Activated CD8-positive, alpha-beta memory T cell treated with anti-CD3 and anti-CD28 coated beads, Interleukin-2, amount 50 U/mL, for 48 hours (primary cell): ENCODE data around the gene EXOSC9.

Experiments used
- DNase-seq: peaks from one replicate; pipeline ENCODE4 v3.0.0-alpha.2; 2020

EXOSC9 gene

GRCh38 chr4:121827853-121828252 is 26.7 kb downstream of the EXOSC9 start:
- DNase-seq, result no peak

DNA sequence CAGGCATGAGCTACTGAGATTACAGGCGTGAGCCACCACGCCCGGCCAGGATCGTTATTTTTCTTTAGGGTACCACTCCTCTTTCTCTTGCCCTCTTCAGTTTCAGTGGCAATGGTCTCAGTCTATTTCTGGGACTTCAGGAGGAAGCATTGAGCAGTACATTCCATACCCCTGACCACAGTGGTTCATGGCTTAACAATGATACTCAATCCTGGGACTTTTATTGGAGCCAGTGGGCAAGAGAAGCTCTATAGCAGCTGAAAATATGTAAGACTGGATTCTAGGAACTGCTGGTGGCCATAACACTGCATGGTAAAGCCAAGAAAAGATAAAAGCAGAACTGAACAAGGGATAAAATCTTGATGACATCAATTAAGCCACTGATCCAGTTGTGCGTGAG is 28.4 kb downstream of the EXOSC9 start:
- DNase-seq, result no peak

DNA sequence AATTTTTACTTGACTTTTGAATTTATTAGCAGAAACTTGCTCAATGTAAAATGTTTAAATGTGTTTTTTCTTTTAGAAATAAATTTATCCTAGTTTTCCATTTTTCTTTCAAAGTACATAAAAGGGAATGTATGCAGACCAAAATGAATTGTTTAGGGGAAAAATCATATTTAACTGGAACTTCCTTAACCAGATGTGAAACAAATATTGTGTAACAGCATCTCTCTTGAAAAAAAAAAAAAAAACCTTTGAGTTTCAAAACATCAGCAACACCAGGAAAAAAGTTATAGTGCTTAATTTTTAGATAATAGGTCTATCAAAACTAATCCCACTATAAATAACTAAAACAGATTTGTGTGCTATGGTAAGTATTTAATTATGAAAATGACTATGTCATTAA is 37.0 kb downstream of the EXOSC9 start:
- DNase-seq, result no peak

DNA sequence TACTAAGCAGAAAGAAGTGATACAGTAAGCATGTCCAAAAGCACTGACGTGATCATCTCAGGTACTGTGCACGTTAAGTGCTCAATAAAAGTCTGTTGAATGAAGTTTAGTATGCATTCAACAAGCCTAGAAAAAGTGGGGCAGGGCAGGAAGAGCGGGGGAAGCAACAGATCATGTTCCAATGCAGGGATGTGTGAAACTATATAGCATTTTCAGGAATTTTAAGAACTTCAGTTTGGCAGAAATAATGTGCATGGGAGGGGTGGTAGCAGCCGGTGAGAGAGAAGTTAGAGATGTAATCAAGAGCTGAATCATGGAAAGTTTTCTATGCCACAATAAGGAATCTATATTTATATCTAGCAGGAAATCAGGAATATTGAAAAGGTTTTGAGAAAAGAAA is 41.7 kb downstream of the EXOSC9 start:
- no peak for DNase-seq

DNA sequence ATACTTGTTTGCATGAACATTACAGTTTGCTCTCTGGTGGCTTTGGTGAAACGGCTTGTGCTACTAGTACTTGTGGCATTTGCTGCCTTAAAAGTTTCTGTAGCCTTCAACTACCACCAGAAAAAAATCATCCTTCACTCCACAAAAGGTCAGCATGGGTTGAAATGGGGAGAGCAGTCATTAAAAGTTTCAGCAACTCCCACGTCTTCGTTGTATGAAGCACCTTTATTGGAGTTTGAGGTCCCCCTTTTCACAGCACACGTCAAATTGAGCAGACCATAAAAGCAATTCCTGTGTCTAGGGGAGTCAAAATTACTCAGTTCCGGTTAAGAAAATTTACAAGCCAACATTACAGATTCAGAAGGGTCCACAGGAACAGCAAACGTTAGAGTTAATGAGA is 45.5 kb downstream of the EXOSC9 start:
- DNase-seq, result no peak

- no peak for DNase-seq
These were observed 50.2 kb downstream of the EXOSC9 start for GRCh38 chr4:121851354-121851753.

DNA sequence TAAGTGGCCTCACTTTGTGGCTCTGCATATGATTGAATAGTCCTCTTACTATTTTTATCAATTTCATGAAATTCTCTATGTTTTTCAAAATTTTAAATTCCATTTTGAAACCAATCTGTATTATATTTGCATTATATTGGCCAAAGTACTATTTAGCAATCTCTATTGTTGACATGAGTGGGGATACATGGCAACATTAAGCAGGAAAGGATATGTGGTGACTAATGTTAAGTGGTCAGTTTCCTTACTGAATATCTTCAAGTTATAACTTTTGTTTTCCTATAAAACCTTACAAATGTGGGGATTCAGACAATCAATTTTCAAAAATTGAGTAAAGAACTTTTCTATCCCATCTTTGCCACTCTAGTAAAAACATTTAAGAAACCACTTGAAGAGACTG is 59.0 kb downstream of the EXOSC9 start:
- DNase-seq, result no peak

- no peak for DNase-seq
These were observed 60.3 kb downstream of the EXOSC9 start for GRCh38 chr4:121861426-121861825.

DNA sequence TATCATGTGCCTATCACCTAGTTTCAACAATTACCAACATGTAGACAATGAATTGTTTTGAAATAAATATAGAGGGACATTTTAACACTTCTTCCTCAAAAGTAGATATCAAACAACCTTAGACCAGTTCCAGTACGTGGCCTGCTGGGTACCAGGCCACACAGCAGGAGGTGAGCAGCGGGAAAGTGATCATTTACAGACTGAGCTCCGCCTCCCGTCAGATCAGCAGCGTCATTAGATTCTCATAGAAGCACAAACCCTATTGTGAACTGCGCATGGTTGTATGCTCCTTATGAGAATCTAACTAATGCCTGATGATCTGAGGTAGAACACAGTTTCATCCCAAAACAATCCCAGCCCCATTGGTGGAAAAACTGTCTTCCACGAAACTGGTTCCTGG is 62.7 kb downstream of the EXOSC9 start:
- no peak for DNase-seq
